ENCODE data around the gene CACNA2D3.

The CACNA2D3 gene

GRCh38 chr3:54349231-54349652 is 226.9 kb downstream of the CACNA2D3 start:
- DNase-seq (ENCODE audit: insufficient read length, low spot score) (no peak), FAIRE-seq (no peak)
- no peak for TF ChIP-seq CTCF (IDR thresholded peaks at IDR 0.05; ENCODE audit: insufficient read depth, missing control alignments)

GRCh38 chr3:54349691-54350090 is 227.3 kb downstream of the CACNA2D3 start:
- no peak for TF ChIP-seq CTCF (IDR thresholded peaks at IDR 0.05; ENCODE audit: insufficient read depth, missing control alignments)
- no peak for DNase-seq (ENCODE audit: insufficient read length, low spot score)
- no peak for FAIRE-seq

GRCh38 chr3:54353546-54353945 is 231.2 kb downstream of the CACNA2D3 start:
- TF ChIP-seq CTCF (IDR thresholded peaks at IDR 0.05; ENCODE audit: insufficient read depth, missing control alignments), result no peak
- no peak for FAIRE-seq
- no peak for DNase-seq (ENCODE audit: insufficient read length, low spot score)

GRCh38 chr3:54353946-54354345 is 231.6 kb downstream of the CACNA2D3 start:
- DNase-seq (ENCODE audit: insufficient read length, low spot score), result no peak
- TF ChIP-seq CTCF (IDR thresholded peaks at IDR 0.05; ENCODE audit: insufficient read depth, missing control alignments), result no peak
- FAIRE-seq, result no peak

- no peak for TF ChIP-seq CTCF (IDR thresholded peaks at IDR 0.05; ENCODE audit: insufficient read depth, missing control alignments)
- DNase-seq (ENCODE audit: insufficient read length, low spot score) (no peak), FAIRE-seq (no peak)
Observed at GRCh38 chr3:54355800-54356199, 233.4 kb downstream of the CACNA2D3 start.

- TF ChIP-seq CTCF (IDR thresholded peaks at IDR 0.05; ENCODE audit: insufficient read depth, missing control alignments), result no peak
- DNase-seq (ENCODE audit: insufficient read length, low spot score) (no peak), FAIRE-seq (no peak)
Observed at GRCh38 chr3:54356261-54357045, 234.1 kb downstream of the CACNA2D3 start.

GRCh38 chr3:54357301-54357700 is 234.9 kb downstream of the CACNA2D3 start:
- no peak for FAIRE-seq
- no peak for TF ChIP-seq CTCF (IDR thresholded peaks at IDR 0.05; ENCODE audit: insufficient read depth, missing control alignments)
- no peak for DNase-seq (ENCODE audit: insufficient read length, low spot score)

Measured in D721Med (cell line).